Nephron (organoid): ENCODE results near the gene SAMD15.
"Not testable (repeated sequence)": the region's sequence is repeated elsewhere in the genome, so short reads cannot be mapped to it uniquely, and the experiment has no call there.

Source experiments
- H3K27ac Mint-ChIP-seq, 3 experiments: 2 replicates each; pipeline ENCODE4 v1.8.0; 2020; ENCODE audit warnings: mixed read lengths in 3 of 3, mild to moderate bottlenecking in 2 of 3, moderate library complexity in 1 of 3
- H3K27me3 Mint-ChIP-seq: 2 replicates; pipeline ENCODE4 v1.8.0; 2021; ENCODE audit warnings: low read depth, mild to moderate bottlenecking, moderate library complexity, mixed read lengths
- H3K36me3 Mint-ChIP-seq: 2 replicates; pipeline ENCODE4 v1.8.0; 2020; ENCODE audit warnings: low read depth, mixed read lengths
- H3K4me1 Mint-ChIP-seq: 2 replicates; pipeline ENCODE4 v1.8.0; 2020; ENCODE audit warnings: mixed read lengths
- H3K4me3 Mint-ChIP-seq, 3 experiments: 2 replicates each; pipeline ENCODE4 v1.8.0; 2020; ENCODE audit warnings: mild to moderate bottlenecking in 3 of 3, mixed read lengths in 3 of 3, moderate library complexity in 2 of 3
- H3K9me3 Mint-ChIP-seq: 2 replicates; pipeline ENCODE4 v1.8.0; 2020; ENCODE audit warnings: mixed read lengths
- TF ChIP-seq, protein P1 (sequence below), 3 experiments: fragments of 200-600 bp; sonication (generic); IDR thresholded peaks; one replicate each; pipeline ENCODE4 v1.5.0; 2021; ENCODE audit warnings: antibody characterized with exemption in 3 of 3; ENCODE audit not compliant: unreplicated experiment in 3 of 3

The SAMD15 gene

DNA sequence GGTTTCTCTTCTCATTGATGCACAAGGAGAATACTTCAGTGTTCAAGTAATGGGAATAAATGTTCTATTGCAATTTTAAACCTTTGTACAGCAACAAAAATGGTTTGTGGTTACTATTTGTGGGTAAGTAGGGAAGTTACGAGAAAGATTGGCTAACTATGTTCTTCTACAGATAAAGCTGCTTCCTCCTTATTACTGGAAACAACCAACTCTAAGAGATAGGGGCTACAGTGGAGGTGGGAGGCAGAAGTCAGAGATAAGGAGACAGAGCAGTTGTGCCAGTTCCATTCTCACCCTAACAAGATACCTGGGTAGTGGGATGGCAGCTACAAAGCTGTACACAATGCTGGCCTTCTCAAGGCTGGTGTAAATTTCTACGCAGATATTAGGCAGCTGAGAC, 30.0 kb downstream of the SAMD15 start:
- Mint-ChIP-seq H3K4me3 (no peak overlapping the region), H3K27me3 (no peaks in the 10 kb centered on the region), H3K9me3 (no peaks in the 10 kb centered on the region), H3K4me1 (peaks cover 9% of the 10 kb centered on the region), H3K36me3 (no peaks in the 10 kb centered on the region), H3K27ac (no peak overlapping the region)
- TF ChIP-seq, protein P1, sequence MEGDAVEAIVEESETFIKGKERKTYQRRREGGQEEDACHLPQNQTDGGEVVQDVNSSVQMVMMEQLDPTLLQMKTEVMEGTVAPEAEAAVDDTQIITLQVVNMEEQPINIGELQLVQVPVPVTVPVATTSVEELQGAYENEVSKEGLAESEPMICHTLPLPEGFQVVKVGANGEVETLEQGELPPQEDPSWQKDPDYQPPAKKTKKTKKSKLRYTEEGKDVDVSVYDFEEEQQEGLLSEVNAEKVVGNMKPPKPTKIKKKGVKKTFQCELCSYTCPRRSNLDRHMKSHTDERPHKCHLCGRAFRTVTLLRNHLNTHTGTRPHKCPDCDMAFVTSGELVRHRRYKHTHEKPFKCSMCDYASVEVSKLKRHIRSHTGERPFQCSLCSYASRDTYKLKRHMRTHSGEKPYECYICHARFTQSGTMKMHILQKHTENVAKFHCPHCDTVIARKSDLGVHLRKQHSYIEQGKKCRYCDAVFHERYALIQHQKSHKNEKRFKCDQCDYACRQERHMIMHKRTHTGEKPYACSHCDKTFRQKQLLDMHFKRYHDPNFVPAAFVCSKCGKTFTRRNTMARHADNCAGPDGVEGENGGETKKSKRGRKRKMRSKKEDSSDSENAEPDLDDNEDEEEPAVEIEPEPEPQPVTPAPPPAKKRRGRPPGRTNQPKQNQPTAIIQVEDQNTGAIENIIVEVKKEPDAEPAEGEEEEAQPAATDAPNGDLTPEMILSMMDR (IDR thresholded peaks at IDR 0.05; ENCODE audit: unreplicated experiment in 3 of 3), result no peak

GRCh38 chr14:77409131-77409533, 32.0 kb downstream of the SAMD15 start:
- Mint-ChIP-seq H3K36me3 (no peaks in the 10 kb centered on the region), H3K4me3 (no peak overlapping the region), H3K27ac (no peak overlapping the region), H3K9me3 (no peaks in the 10 kb centered on the region), H3K27me3 (no peaks in the 10 kb centered on the region), H3K4me1 (peaks cover 9% of the 10 kb centered on the region)
- TF ChIP-seq, protein P1 (IDR thresholded peaks at IDR 0.05; ENCODE audit: unreplicated experiment in 3 of 3), result no peak

DNA sequence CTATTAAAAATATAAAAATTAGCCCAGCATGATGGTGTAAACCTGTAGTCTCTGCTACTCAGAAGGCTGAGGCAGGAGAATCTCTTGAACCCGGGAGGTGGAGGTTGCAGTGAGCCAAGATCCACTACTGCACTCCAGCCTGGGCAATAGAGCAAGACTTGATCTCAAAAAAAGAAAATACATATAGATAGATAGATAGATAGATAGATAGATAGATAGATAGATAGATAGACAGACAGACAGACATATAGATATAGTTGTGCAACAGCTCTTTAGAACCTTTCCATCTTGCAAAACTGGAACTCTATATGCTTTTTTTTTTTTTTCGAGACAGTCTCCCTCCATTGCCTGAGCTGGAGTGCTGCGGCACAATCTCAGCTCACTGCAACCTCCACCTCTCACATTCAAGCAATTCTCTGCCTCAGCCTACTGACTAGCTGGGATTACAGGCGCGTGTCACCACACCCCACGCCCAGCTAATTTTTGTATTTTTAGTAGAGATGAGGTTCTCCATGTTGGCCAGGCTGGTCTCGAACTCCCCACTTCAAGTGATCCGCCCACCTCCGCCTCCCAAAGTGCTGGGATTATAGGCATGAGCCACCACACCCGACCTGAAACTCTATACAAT, 38.3 kb downstream of the SAMD15 start:
- not testable (repeated sequence) for H3K27me3 Mint-ChIP-seq, H3K4me1 Mint-ChIP-seq, H3K4me3 Mint-ChIP-seq, H3K27ac Mint-ChIP-seq
- H3K36me3 Mint-ChIP-seq, result peaks cover 16% of the 10 kb centered on the region
- peaks cover 20% of the 10 kb centered on the region for H3K9me3 Mint-ChIP-seq

DNA sequence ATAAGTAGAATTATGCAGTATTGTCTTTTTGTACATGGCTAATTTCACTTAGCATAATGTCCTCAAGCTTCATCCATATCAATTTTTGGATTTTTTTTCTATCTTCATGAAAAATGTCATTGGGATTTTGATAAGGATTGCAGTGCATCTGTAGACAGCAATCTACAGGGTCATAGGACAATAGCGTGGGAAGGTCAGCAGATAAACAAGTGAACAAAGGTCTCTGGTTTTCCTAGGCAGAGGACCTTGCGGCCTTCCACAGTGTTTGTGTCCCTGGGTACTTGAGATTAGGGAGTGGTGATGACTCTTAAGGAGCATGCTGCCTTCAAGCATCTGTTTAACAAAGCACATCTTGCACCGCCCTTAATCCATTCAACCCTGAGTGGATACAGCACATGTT, 38.9 kb downstream of the SAMD15 start:
- H3K4me3 Mint-ChIP-seq, H3K27ac Mint-ChIP-seq, H3K27me3 Mint-ChIP-seq, H3K4me1 Mint-ChIP-seq: not testable (repeated sequence)
- Mint-ChIP-seq H3K9me3 (peaks cover 23% of the 10 kb centered on the region), H3K36me3 (peaks cover 22% of the 10 kb centered on the region)

DNA sequence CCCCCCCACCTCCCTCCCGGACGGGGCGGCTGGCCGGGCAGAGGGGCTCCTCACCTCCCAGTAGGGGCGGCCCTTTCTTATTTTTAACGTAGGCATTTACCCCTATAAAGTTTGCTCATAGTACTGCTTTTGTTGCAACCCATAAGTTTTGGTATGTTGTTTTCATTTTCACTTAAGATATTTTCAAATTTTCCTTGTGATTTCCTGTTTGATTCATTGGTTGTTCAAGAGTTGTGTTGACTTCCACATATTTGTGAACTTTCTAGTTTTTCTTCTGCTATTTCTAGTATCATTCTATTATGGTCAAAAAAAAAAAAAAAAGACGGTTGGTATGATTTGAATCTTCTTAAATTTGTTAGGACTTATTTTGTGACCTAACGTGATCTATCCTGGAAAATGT, 39.7 kb downstream of the SAMD15 start:
- Mint-ChIP-seq H3K27ac (no peak overlapping the region), H3K27me3 (no peaks in the 10 kb centered on the region), H3K9me3 (peaks cover 26% of the 10 kb centered on the region), H3K36me3 (peaks cover 29% of the 10 kb centered on the region), H3K4me3 (no peak overlapping the region), H3K4me1 (no peaks in the 10 kb centered on the region)
- TF ChIP-seq, protein P1 (IDR thresholded peaks at IDR 0.05; ENCODE audit: unreplicated experiment in 3 of 3), result no peak

- Mint-ChIP-seq H3K9me3 (peaks cover 28% of the 10 kb centered on the region), H3K27me3 (no peaks in the 10 kb centered on the region), H3K36me3 (peaks cover 67% of the 10 kb centered on the region), H3K4me3 (no peak overlapping the region), H3K27ac (no peak overlapping the region), H3K4me1 (no peaks in the 10 kb centered on the region)
- TF ChIP-seq, protein P1 (IDR thresholded peaks at IDR 0.05; ENCODE audit: unreplicated experiment in 3 of 3), result no peak
Observed at GRCh38 chr14:77421201-77421600, 44.0 kb downstream of the SAMD15 start.

GRCh38 chr14:77423423-77423822, 46.2 kb downstream of the SAMD15 start, which contains the start of gene NOXRED1:
Gene NOXRED1, minus strand, starts transcription at chr14:77423523. Its CDS starts 634 bp downstream, at chr14:77422889.
- TF ChIP-seq, protein P1 (IDR thresholded peaks at IDR 0.05; ENCODE audit: unreplicated experiment in 3 of 3), result no peak
- Mint-ChIP-seq H3K9me3 (peaks cover 21% of the 10 kb centered on the region), H3K27me3 (no peaks in the 10 kb centered on the region), H3K27ac (no peak within 1 kb of the TSS), H3K36me3 (peaks cover 89% of the 10 kb centered on the region), H3K4me1 (no peaks in the 10 kb centered on the region), H3K4me3 (no peak within 1 kb of the TSS)
